CD8-positive, alpha-beta memory T cell (primary cell): ENCODE measurements around the gene PPP1R1C. TPM values are rescaled to one million over a fixed set of nuclear protein-coding genes. Genes with fewer than 3 reads are reported as not detected.
A peak's percentile ranks its signal among the peaks of the same experiment; 100 is the strongest.

ENCODE experiments used
- CTCF ChIA-PET: fragments of 350-600 bp; sonication (Branson Sonifier 250); formaldehyde crosslinking; loops from one replicate; lab custom pipeline; 2021; ENCODE audit warnings: antibody characterized with exemption; lab: Charles Lee
- POLR2A ChIA-PET: fragments of 350-600 bp; sonication (Branson Sonifier 250); formaldehyde crosslinking; loops from one replicate; lab custom pipeline; 2021; ENCODE audit warnings: antibody characterized with exemption; lab: Charles Lee
- DNase-seq, 5 donors: peaks; one replicate each; pipeline versions ENCODE4 v3.0.0 to v3.0.0-alpha.2; 2020 to 2022; ENCODE audit warnings: mixed read lengths in 1 of 5
- H3K27ac ChIP-seq: one replicate; pipeline ENCODE4 v1.7.0; 2013; ENCODE audit warnings: low read depth, mild to moderate bottlenecking, low read length, moderate library complexity
- H3K27me3 ChIP-seq: 2 replicates; pipeline ENCODE4 v1.7.0; 2013; ENCODE audit warnings: low read length, mild to moderate bottlenecking; ENCODE audit not compliant: insufficient read depth, poor library complexity, severe bottlenecking
- H3K36me3 ChIP-seq: 2 replicates; pipeline ENCODE4 v1.7.0; 2013; ENCODE audit warnings: mild to moderate bottlenecking, low read length, moderate library complexity; ENCODE audit not compliant: insufficient read depth
- H3K4me1 ChIP-seq: 2 replicates; pipeline ENCODE4 v1.7.0; 2013; ENCODE audit warnings: mild to moderate bottlenecking, low read length, moderate library complexity; ENCODE audit not compliant: insufficient read depth
- H3K4me3 ChIP-seq: 2 replicates; pipeline ENCODE4 v1.7.0; 2013; ENCODE audit warnings: mild to moderate bottlenecking, low read length
- H3K9me3 ChIP-seq: 2 replicates; pipeline ENCODE4 v1.7.0; 2013; ENCODE audit warnings: mild to moderate bottlenecking, low read length
- H3K27ac Mint-ChIP-seq, 8 donors: one replicate each; pipeline ENCODE4 v1.8.0; 2020 to 2021; ENCODE audit warnings: mixed read lengths in 8 of 8, mild to moderate bottlenecking in 6 of 8, inconsistent platforms in 3 of 8, moderate library complexity in 3 of 8
- H3K27me3 Mint-ChIP-seq, 2 donors: one replicate each; pipeline ENCODE4 v1.8.0; 2020 to 2021; ENCODE audit warnings: mixed read lengths in 2 of 2, mild to moderate bottlenecking in 1 of 2, moderate library complexity in 1 of 2
- H3K36me3 Mint-ChIP-seq, 3 donors: one replicate each; pipeline ENCODE4 v1.8.0; 2020 to 2021; ENCODE audit warnings: mixed read lengths in 3 of 3, inconsistent platforms in 1 of 3, mild to moderate bottlenecking in 1 of 3
- H3K4me1 Mint-ChIP-seq, 3 donors: one replicate each; pipeline ENCODE4 v1.8.0; 2020 to 2021; ENCODE audit warnings: mixed read lengths in 3 of 3, inconsistent platforms in 1 of 3, mild to moderate bottlenecking in 1 of 3
- H3K4me3 Mint-ChIP-seq, 7 donors: one replicate each; pipeline ENCODE4 v1.8.0; 2020 to 2021; ENCODE audit warnings: mixed read lengths in 7 of 7, mild to moderate bottlenecking in 6 of 7, moderate library complexity in 4 of 7, inconsistent platforms in 2 of 7
- H3K9me3 Mint-ChIP-seq, 5 donors: one replicate each; pipeline ENCODE4 v1.8.0; 2020 to 2022; ENCODE audit warnings: mixed read lengths in 5 of 5, mild to moderate bottlenecking in 3 of 5, moderate library complexity in 2 of 5, inconsistent platforms in 1 of 5
- polyA plus RNA-seq: library from polyadenylated mRNA; unstranded; fragments of 300-500 nt; fragmentation: Illumina TruSeq; gene quantifications from one replicate; pipeline ENCODE4 v1.2.3, GENCODE V29; 2021
- total RNA-seq, 2 experiments: library from RNA; stranded (reverse); gene quantifications; one replicate each; pipeline ENCODE4 v1.2.3, GENCODE V29; 2021

Gene PPP1R1C, protein sequence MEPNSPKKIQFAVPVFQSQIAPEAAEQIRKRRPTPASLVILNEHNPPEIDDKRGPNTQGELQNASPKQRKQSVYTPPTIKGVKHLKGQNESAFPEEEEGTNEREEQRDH
- not detected for total RNA-seq
- not detected for polyA plus RNA-seq

DNA sequence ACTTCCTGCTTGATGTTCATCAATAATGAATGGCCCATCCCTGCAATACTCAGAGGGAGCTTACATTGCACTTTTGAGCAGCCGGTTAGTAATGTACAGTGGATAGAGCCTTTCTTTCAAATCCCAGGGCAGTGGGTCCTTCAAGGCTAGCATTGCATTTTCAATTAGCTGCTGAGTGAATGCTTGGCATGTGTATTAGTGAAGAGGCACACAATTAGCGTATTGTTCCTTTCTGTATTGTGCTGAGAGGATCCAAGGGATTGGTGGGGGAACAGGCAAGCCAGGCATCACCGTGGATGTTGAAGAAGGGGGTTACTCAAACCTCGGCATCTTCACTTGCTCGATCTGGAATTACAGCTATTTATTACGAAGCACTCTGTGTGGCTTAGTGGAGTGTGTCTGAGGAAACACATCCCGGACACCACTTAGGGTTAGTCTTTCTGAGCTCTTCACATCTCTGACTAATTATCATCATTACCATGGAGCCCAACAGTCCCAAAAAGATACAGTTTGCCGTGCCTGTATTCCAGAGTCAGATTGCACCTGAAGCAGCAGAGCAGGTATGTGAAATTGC is at the start of gene PPP1R1C:
TSS of gene PPP1R1C (plus strand) at position 222 of the 574 bp plus-strand sequence. CDS start at position 480, 258 bp downstream.
- CTCF ChIA-PET, result no interaction called here
- no peaks in the 10 kb centered on the region for H3K4me1 Mint-ChIP-seq

DNA sequence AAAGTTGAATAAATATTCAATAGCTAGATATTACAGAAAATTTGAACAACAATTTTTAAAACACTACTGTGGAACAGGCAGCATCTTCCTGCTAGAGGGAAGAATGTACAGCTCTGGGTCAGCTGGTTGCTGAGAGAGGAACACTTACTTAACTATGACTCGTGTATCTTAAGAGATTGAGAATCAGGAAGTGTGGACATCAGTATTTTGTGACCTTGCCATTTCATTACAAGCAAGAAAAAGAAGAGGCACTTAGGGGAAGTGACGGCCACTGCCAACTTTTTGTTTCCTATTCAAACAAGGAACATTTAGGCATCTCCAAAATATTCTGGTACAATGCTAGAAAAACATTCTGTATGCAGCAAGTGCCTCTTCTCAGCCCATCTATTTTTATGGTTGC is 48.2 kb upstream of the PPP1R1C start:
- POLR2A ChIA-PET, result no interaction called here
- H3K4me3 Mint-ChIP-seq, result no peak overlapping the region

More for the DNA sequence above, at the start of gene PPP1R1C:
- H3K27ac ChIP-seq, result no peak within 1 kb of the TSS
- no peaks in the 10 kb centered on the region for H3K4me1 ChIP-seq
- Mint-ChIP-seq H3K4me3 (no peak within 1 kb of the TSS), H3K36me3 (no peaks in the 10 kb centered on the region), H3K9me3 (no peaks in the 10 kb centered on the region), H3K27me3 (peaks cover 6 to 13% of the 10 kb centered on the region in 2 donors), H3K27ac (peak within 1 kb of the TSS in 1 of 8 donors; percentile 34)
- no peak for DNase-seq
- POLR2A ChIA-PET, result no interaction called here
- H3K36me3 ChIP-seq, result no peaks in the 10 kb centered on the region
- no peaks in the 10 kb centered on the region for H3K27me3 ChIP-seq
- H3K9me3 ChIP-seq, result no peaks in the 10 kb centered on the region
- no peak within 1 kb of the TSS for H3K4me3 ChIP-seq

DNA sequence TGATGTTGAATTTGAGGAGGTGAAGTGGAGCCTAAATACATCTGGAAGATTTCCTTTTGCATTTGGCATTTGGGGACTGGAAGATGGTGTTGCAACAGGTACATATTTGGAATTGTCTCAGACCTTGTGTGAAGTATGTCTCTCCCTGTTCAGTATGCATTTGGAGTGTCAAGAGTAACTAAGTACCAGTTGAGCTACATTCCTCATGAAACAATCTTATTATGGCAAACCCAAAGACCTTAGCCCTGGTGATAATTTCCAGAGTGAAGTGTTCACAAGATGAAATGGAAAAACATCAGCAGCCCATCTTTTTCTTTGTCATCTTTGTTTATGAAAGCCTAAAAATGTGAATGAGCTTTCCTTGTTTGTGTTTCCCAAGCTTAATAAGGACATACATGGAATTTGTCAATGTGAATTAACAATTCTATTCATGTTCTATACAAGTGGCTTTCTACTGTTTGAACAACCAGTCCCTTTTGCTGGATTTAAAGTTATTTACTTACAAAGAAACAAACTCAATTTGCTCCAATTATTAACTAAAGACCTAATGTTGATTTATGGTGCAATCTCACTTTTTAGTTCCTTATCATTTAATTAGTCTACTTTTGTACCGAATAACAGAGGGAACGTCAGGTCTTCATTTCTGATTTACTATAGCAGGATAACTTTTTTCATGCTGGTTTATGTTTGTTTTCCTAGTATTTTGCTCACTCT is 42.1 kb upstream of the PPP1R1C start:
- Mint-ChIP-seq H3K4me1 (no peaks in the 10 kb centered on the region), H3K36me3 (no peaks in the 10 kb centered on the region), H3K9me3 (no peaks in the 10 kb centered on the region), H3K27ac (no peak overlapping the region), H3K27me3 (peaks cover 8 to 62% of the 10 kb centered on the region in 2 donors), H3K4me3 (no peak overlapping the region)
- no peak overlapping the region for H3K4me3 ChIP-seq
- H3K27me3 ChIP-seq, result no peaks in the 10 kb centered on the region
- ChIA-PET CTCF (interaction anchor here (1.0 kb wide), 1 partner anchor 10 kb away, joined by 3 read pairs; no protein-coding TSS in a partner anchor), POLR2A (no interaction called here)
- DNase-seq, result no peak
- no peak overlapping the region for H3K27ac ChIP-seq
- H3K4me1 ChIP-seq, result no peaks in the 10 kb centered on the region
- no peaks in the 10 kb centered on the region for H3K36me3 ChIP-seq
- H3K9me3 ChIP-seq, result no peaks in the 10 kb centered on the region

More for the DNA sequence above, 48.2 kb upstream of the PPP1R1C start:
- Mint-ChIP-seq H3K9me3 (no peaks in the 10 kb centered on the region), H3K4me1 (no peaks in the 10 kb centered on the region), H3K27ac (no peak overlapping the region), H3K27me3 (peaks cover 4 to 31% of the 10 kb centered on the region in 2 donors), H3K36me3 (no peaks in the 10 kb centered on the region)
- Histone ChIP-seq H3K4me3 (no peak overlapping the region), H3K9me3 (no peaks in the 10 kb centered on the region), H3K36me3 (no peaks in the 10 kb centered on the region), H3K27me3 (no peaks in the 10 kb centered on the region), H3K4me1 (no peaks in the 10 kb centered on the region), H3K27ac (no peak overlapping the region)
- DNase-seq, result no peak
- CTCF ChIA-PET, result no interaction called here

DNA sequence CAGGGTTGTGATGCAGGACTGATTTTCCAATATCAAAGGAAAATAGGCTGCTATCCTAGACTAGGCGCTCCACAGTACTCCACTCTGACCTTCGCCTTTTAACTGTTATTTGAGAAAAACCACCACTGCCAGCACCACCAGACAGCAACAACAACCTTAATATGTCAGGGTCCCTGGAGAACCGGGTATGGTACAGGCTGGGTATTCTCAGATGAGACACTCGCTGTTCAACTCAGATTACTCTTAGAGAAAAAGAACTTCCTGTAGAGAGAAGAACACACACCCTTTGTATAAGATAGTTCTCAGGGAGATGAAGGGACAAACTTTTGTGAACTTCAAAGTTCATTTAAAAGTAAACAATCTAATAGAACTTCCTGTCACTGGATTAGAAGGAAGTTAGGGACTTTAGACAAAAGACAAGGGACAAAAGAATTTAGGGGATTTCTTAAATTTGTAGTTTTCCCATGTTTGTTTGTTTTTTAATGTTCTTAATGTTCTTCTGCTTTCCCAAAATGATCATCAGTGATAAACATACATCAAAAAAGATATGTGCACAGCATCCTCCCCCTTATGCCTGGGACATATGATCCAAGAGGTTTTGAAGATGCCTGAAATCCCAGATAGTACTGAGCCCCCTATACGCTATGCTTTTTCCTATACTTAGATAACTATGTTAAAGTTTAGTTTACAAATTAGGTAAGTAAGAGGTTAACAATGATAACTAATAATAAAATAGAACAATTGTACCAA is 41.3 kb upstream of the PPP1R1C start:
- Histone ChIP-seq H3K9me3 (no peaks in the 10 kb centered on the region), H3K27me3 (no peaks in the 10 kb centered on the region), H3K36me3 (no peaks in the 10 kb centered on the region), H3K4me3 (no peak overlapping the region), H3K27ac (no peak overlapping the region), H3K4me1 (no peaks in the 10 kb centered on the region)
- Mint-ChIP-seq H3K36me3 (no peaks in the 10 kb centered on the region), H3K4me3 (no peak overlapping the region), H3K4me1 (no peaks in the 10 kb centered on the region), H3K27me3 (peaks cover 6 to 56% of the 10 kb centered on the region in 2 donors), H3K9me3 (no peaks in the 10 kb centered on the region), H3K27ac (no peak overlapping the region)
- ChIA-PET CTCF (interaction anchor here (1.0 kb wide), 1 partner anchor 9 kb away, joined by 3 read pairs; no protein-coding TSS in a partner anchor), POLR2A (no interaction called here)
- DNase-seq, result no peak

DNA sequence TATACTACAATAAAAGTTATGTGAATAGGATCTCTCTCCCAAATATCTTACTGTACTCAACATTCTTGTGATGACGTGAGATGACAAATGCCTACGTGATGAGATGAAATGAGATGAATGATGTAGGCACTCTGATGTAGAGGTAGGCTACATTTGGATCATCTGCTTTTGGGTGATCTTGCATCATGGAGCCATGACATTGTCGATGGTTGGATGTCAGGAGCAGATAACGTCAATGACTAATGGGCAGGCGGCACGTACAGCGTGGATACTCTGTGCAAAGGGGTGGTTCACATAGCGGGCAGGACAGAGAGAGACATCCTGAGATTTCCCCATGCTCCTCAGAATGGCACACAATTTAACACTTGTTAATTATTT is 40.8 kb upstream of the PPP1R1C start:
- ChIA-PET CTCF (no interaction called here), POLR2A (no interaction called here)
- Histone ChIP-seq H3K4me3 (no peak overlapping the region), H3K9me3 (no peaks in the 10 kb centered on the region), H3K36me3 (no peaks in the 10 kb centered on the region), H3K27me3 (no peaks in the 10 kb centered on the region), H3K4me1 (no peaks in the 10 kb centered on the region), H3K27ac (no peak overlapping the region)
- H3K9me3 Mint-ChIP-seq, result no peaks in the 10 kb centered on the region
- H3K36me3 Mint-ChIP-seq, result no peaks in the 10 kb centered on the region
- H3K27ac Mint-ChIP-seq, result no peak overlapping the region
- no peak overlapping the region for H3K4me3 Mint-ChIP-seq
- DNase-seq, result no peak
- H3K4me1 Mint-ChIP-seq, result no peaks in the 10 kb centered on the region
- peaks cover 6 to 60% of the 10 kb centered on the region in 2 donors for H3K27me3 Mint-ChIP-seq

DNA sequence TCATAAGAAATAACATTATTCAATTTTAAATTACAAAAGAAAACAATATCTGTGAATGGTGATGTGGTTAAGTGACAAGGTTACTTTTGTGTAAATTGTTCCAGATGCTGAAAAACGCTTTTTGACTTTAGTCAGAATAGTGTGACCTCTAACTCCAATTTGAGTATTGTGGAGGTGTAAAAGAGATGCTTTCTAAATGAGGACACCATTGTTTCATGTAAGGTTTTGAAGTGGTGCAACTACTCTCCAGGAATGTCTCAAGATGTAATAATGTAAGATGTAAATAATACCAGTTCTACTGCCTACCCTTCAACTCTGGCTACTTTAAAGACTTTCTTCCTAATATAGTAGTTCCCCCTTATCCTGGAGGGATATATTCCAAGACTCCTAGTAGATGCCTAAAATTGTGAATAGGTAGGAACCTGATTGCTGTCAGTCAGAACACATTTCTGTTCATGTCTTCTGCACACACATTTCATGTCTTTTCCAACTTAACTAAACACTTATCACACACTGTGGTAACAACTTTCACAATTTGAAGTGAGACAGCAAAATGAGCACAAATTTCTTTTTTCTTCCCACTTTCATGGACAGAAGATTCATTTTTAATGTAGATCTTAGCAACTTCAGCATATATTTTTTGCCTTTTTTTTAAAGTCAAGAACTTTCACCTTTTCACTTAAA is 39.1 kb upstream of the PPP1R1C start:
- no peaks in the 10 kb centered on the region for H3K4me1 Mint-ChIP-seq
- no peaks in the 10 kb centered on the region for H3K36me3 Mint-ChIP-seq
- H3K27me3 ChIP-seq, result no peaks in the 10 kb centered on the region
- H3K4me3 Mint-ChIP-seq, result no peak overlapping the region
- no peaks in the 10 kb centered on the region for H3K9me3 ChIP-seq
- CTCF ChIA-PET, result no interaction called here
- no peaks in the 10 kb centered on the region for H3K4me1 ChIP-seq
- no peaks in the 10 kb centered on the region for H3K9me3 Mint-ChIP-seq
- H3K36me3 ChIP-seq, result no peaks in the 10 kb centered on the region
- no peak overlapping the region for H3K27ac ChIP-seq
- DNase-seq, result no peak
- POLR2A ChIA-PET, result no interaction called here
- H3K4me3 ChIP-seq, result no peak overlapping the region
- no peak overlapping the region for H3K27ac Mint-ChIP-seq
- H3K27me3 Mint-ChIP-seq, result peaks cover 9 to 54% of the 10 kb centered on the region in 2 donors

DNA sequence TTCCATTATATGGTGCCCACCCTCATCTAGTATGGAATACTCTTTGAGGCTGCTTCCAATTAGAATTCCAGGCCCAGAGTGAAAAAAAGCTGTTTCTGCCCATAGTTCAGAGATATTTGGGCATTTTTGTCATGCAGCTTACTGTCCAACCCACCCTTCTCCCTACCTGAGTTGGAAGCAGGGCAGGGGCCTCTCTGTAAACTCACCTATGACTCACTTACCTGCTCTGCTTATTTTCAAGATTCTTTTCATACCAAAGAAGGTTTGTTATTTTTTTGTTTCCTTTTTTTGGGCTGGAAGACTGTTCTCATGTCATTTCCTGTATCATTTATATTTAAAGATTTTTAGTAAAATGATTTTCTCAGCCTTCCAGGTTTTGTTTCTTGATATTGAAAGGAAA is 38.4 kb upstream of the PPP1R1C start:
- peaks cover 9 to 50% of the 10 kb centered on the region in 2 donors for H3K27me3 Mint-ChIP-seq
- no peak for DNase-seq
- H3K27me3 ChIP-seq, result no peaks in the 10 kb centered on the region
- no peaks in the 10 kb centered on the region for H3K4me1 ChIP-seq
- CTCF ChIA-PET, result no interaction called here
- no peaks in the 10 kb centered on the region for H3K36me3 Mint-ChIP-seq
- H3K4me3 ChIP-seq, result no peak overlapping the region
- H3K4me1 Mint-ChIP-seq, result no peaks in the 10 kb centered on the region
- no peak overlapping the region for H3K4me3 Mint-ChIP-seq
- no peaks in the 10 kb centered on the region for H3K9me3 ChIP-seq
- no peaks in the 10 kb centered on the region for H3K36me3 ChIP-seq
- H3K27ac ChIP-seq, result no peak overlapping the region
- no peak overlapping the region for H3K27ac Mint-ChIP-seq
- H3K9me3 Mint-ChIP-seq, result no peaks in the 10 kb centered on the region
- POLR2A ChIA-PET, result no interaction called here
